Endothelial cell of umbilical vein (primary cell): ENCODE data around the gene CGAS. TPM values are rescaled to one million over a fixed set of nuclear protein-coding genes. Genes with fewer than 3 reads are reported as not detected.
"Not testable (repeated sequence)": the region's sequence is repeated elsewhere in the genome, so short reads cannot be mapped to it uniquely, and the experiment has no call there.

Source experiments
- BruUV-seq: library from RNA; stranded (reverse); fragments of 400-500 nt; replicated peaks from 2 replicates; lab custom pipeline; 2021; lab: Mats Ljungman, UMichigan
- CTCF ChIA-PET: fragments of 300-600, 350-600 bp; sonication (Branson Sonifier 250); formaldehyde crosslinking; loops from one replicate; lab custom pipeline; 2021; ENCODE audit warnings: antibody characterized with exemption, inconsistent platforms; lab: Charles Lee
- POLR2A ChIA-PET: fragments of 300-600, 350-600 bp; sonication (Branson Sonifier 250); formaldehyde crosslinking; loops from one replicate; lab custom pipeline; 2021; ENCODE audit warnings: antibody characterized with exemption, inconsistent platforms; lab: Charles Lee
- DNase-seq: peaks from one replicate; pipeline ENCODE4 v3.0.0-alpha.2; 2011; ENCODE audit warnings: low read depth, low spot score
- FAIRE-seq: peaks from 2 replicates; lab custom pipeline; 2011; peaks lifted over from hg19 to GRCh38; lab: Jason Lieb, UNC
- H2AFZ ChIP-seq: 2 replicates; pipeline ENCODE4 v1.6.0; 2012; ENCODE audit warnings: low read depth, low read length, control low read depth, inconsistent platforms
- H3K27ac ChIP-seq: 2 replicates; pipeline ENCODE4 v1.5.1; 2011; ENCODE audit warnings: low read depth, mild to moderate bottlenecking, control low read depth, low read length, moderate library complexity; ENCODE audit not compliant: insufficient read depth
- H3K27me3 ChIP-seq, 2 experiments: 2 replicates each; pipeline versions ENCODE4 v1.6.0 to v1.6.1; 2011; ENCODE audit warnings: low read length in 2 of 2, mixed read lengths in 1 of 2; ENCODE audit not compliant: control insufficient read depth in 2 of 2, insufficient read depth in 2 of 2
- H3K36me3 ChIP-seq, 2 experiments: 2 replicates in 1 of 2; 3 replicates in 1 of 2; pipeline ENCODE4 v1.5.1; 2011; ENCODE audit warnings: low read length in 2 of 2, mild to moderate bottlenecking in 1 of 2, moderate library complexity in 1 of 2; ENCODE audit not compliant: control insufficient read depth in 2 of 2, insufficient read depth in 2 of 2; ENCODE audit errors: extremely low read depth in 1 of 2
- H3K4me1 ChIP-seq: 3 replicates; pipeline ENCODE4 v1.5.1; 2011; ENCODE audit warnings: mild to moderate bottlenecking, low read length; ENCODE audit not compliant: control insufficient read depth, insufficient read depth; ENCODE audit errors: extremely low read depth
- H3K4me2 ChIP-seq: 2 replicates; pipeline ENCODE4 v1.6.1; 2011; ENCODE audit warnings: low read length, control low read depth, mixed read lengths; ENCODE audit not compliant: insufficient read depth
- H3K4me3 ChIP-seq, 3 experiments: fragments of 200-600 bp in 1 of 3; sonication (generic), shearing (Covaris generic) in 1 of 3; replicated peaks in 1 of 3; 2 replicates each; pipeline ENCODE4 v1.5.1; 2011 to 2016; ENCODE audit warnings: control low read depth in 3 of 3, low read length in 3 of 3, mild to moderate bottlenecking in 2 of 3, inconsistent platforms in 1 of 3, low read depth in 1 of 3, moderate library complexity in 1 of 3; ENCODE audit not compliant: insufficient read depth in 1 of 3
- H3K79me2 ChIP-seq: 2 replicates; pipeline ENCODE4 v1.6.0; 2012; ENCODE audit warnings: low read length, inconsistent platforms; ENCODE audit not compliant: control insufficient read depth, insufficient read depth
- H3K9ac ChIP-seq: replicated peaks from 2 replicates; pipeline ENCODE3; 2011; ENCODE audit warnings: low read length, control low read depth; ENCODE audit not compliant: insufficient read depth; ENCODE audit errors: extremely low read depth
- H3K9me1 ChIP-seq: replicated peaks from 3 replicates; pipeline ENCODE4 v1.6.0; 2011; ENCODE audit warnings: mild to moderate bottlenecking, low read length; ENCODE audit not compliant: control insufficient read depth, insufficient read depth; ENCODE audit errors: extremely low read depth
- H3K9me3 ChIP-seq: replicated peaks from 2 replicates; pipeline ENCODE4 v1.5.1; 2012; ENCODE audit warnings: low read length, inconsistent platforms; ENCODE audit not compliant: control insufficient read depth, insufficient read depth
- H4K20me1 ChIP-seq: replicated peaks from 2 replicates; pipeline ENCODE3; 2011; ENCODE audit warnings: mild to moderate bottlenecking, low read length; ENCODE audit not compliant: control insufficient read depth, insufficient read depth; ENCODE audit errors: extremely low read depth
- CTCF ChIP-seq, 2 donors: IDR thresholded peaks; 1 replicate in 1 of 2; 2 replicates in 1 of 2; pipeline ENCODE4 v1.5.1; 2011; ENCODE audit warnings: low read length in 2 of 2, mild to moderate bottlenecking in 2 of 2, moderate library complexity in 2 of 2, control low read depth in 1 of 2, inconsistent platforms in 1 of 2, low read depth in 1 of 2; ENCODE audit not compliant: insufficient read depth in 1 of 2; ENCODE audit errors: extremely low read depth in 1 of 2
- EZH2 ChIP-seq: IDR thresholded peaks from 2 replicates; pipeline ENCODE4 v1.6.1; 2012; ENCODE audit warnings: borderline replicate concordance, low read depth, mild to moderate bottlenecking, moderate library complexity, low read length, inconsistent platforms; ENCODE audit not compliant: severe bottlenecking
- MYC ChIP-seq: IDR thresholded peaks from one replicate; pipeline ENCODE4 v1.6.1; 2011; ENCODE audit warnings: mild to moderate bottlenecking, low read depth, low read length
- dilution Hi-C: fragments of 300-500 bp; cut with MboI; formaldehyde crosslinking; loops from one replicate; pipeline ENCODE4 v1.15.0; 2019; ENCODE audit warnings: low sequenced_read_pairs; ENCODE audit not compliant: extremely low pct_ligation_motif_present
- intact Hi-C: fragments of 100-400 bp; cut with micrococcal nuclease; formaldehyde crosslinking; loops from one replicate; pipeline ENCODE4 v1.10.0; 2022
- polyA plus RNA-seq, 4 experiments: library from polyadenylated mRNA; depleted of rRNA in 3 of 4; stranded (reverse) in 3 of 4; unstranded in 1 of 4; fragments of >200 nt; gene quantifications; 2 replicates each; pipeline versions ENCODE4 v1.2.1 to v1.2.3, GENCODE V29; 2011 to 2012; ENCODE audit warnings: missing spikeins in 1 of 4
- total RNA-seq: library from RNA; stranded (reverse); gene quantifications from 2 replicates; pipeline ENCODE4 v1.2.3, GENCODE V29; 2021

CGAS gene
- total and polyA plus RNA-seq, 2 donors (not counting 3 experiments of a cell fraction or from before 2014, with no cell fraction given): 1.9 to 7.4 TPM

- no peak for FAIRE-seq
- POLR2A ChIA-PET: no interaction called here
- dilution Hi-C loops: no loop called here
Measured at GRCh38 chr6:73393278-73393677, 58.8 kb downstream of the CGAS start.

DNA sequence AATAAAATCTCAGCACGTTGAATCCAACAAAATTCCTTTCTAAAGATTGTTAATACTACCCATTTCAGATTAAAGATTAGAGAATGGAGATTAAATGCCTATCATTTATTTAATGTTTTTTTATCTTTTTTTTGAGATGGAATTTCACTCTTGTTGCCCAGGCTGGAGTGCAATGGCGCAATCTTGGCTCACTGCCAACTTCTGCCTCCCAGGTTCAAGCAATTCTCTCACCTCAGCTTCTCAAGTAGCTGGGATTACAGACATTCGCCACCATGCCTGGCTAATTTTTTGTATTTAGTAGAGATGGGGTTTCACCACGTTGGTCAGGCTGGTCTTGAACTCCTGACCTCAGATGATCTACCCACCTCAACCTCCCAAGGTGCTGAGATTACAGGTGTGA, 59.9 kb downstream of the CGAS start:
- H3K79me2 ChIP-seq, FAIRE-seq, H3K27ac ChIP-seq, H3K9ac ChIP-seq, H3K9me1 ChIP-seq, H4K20me1 ChIP-seq, intact Hi-C loops, H2AFZ ChIP-seq, BruUV-seq, H3K27me3 ChIP-seq, H3K4me2 ChIP-seq, H3K36me3 ChIP-seq, DNase-seq, H3K4me3 ChIP-seq, H3K9me3 ChIP-seq, CTCF ChIA-PET, dilution Hi-C loops: not testable (repeated sequence)
- POLR2A ChIA-PET: interaction anchor here (0.5 kb wide), 1 partner anchor 61 kb away, joined by 3 read pairs; no protein-coding TSS in a partner anchor
- peaks cover 10% of the 10 kb centered on the region for H3K4me1 ChIP-seq

More at GRCh38 chr6:73393278-73393677, 58.8 kb downstream of the CGAS start:
- H3K4me2 ChIP-seq: no peak overlapping the region
- CTCF ChIA-PET: no interaction called here
- no peak for TF ChIP-seq MYC
- TF ChIP-seq CTCF (IDR thresholded peaks at IDR 0.05; ENCODE audit: extremely low read depth in 1 of 2, insufficient read depth in 1 of 2, low read depth in 1 of 2, low read length in 2 of 2): no peak
- no peak for TF ChIP-seq EZH2
- H3K79me2 ChIP-seq: no peaks in the 10 kb centered on the region
- H3K9ac ChIP-seq: no peak overlapping the region
- H3K9me3 ChIP-seq: no peaks in the 10 kb centered on the region
- H3K27ac ChIP-seq: no peak overlapping the region
- intact Hi-C loops: no loop called here
- H3K4me3 ChIP-seq: no peak overlapping the region
- BruUV-seq: no TSS peak
- H3K27me3 ChIP-seq: no peaks in the 10 kb centered on the region
- H3K36me3 ChIP-seq: no peaks in the 10 kb centered on the region
- no peak for DNase-seq
- peaks cover 10% of the 10 kb centered on the region for H3K4me1 ChIP-seq
- no peak overlapping the region for H2AFZ ChIP-seq
- H3K9me1 ChIP-seq: no peaks in the 10 kb centered on the region
- H4K20me1 ChIP-seq: no peaks in the 10 kb centered on the region
